SJSA1 (cell line): ENCODE measurements around the gene SAMD9L. TPM values are rescaled to one million over a fixed set of nuclear protein-coding genes. Genes with fewer than 3 reads are reported as not detected.

ENCODE experiments used
- DNase-seq, 2 experiments: peaks; one replicate each; pipeline ENCODE4 v3.0.0-alpha.2; 2015 to 2020; ENCODE audit warnings: low spot score in 2 of 2, low read depth in 1 of 2
- H3K27ac ChIP-seq: fragments of 250-450 bp; sonication (Bioruptor Pico); 2 replicates; pipeline ENCODE4 v1.5.1; 2020; ENCODE audit warnings: mild to moderate bottlenecking, moderate library complexity
- H3K27me3 ChIP-seq: fragments of 250-450 bp; sonication (Bioruptor Pico); replicated peaks from 2 replicates; pipeline ENCODE4 v1.5.1; 2020; ENCODE audit warnings: mild to moderate bottlenecking, moderate library complexity
- H3K36me3 ChIP-seq: fragments of 250-450 bp; sonication (Bioruptor Pico); 2 replicates; pipeline ENCODE4 v1.5.1; 2020; ENCODE audit warnings: mild to moderate bottlenecking
- H3K4me1 ChIP-seq: fragments of 250-450 bp; sonication (Bioruptor Pico); replicated peaks from 2 replicates; pipeline ENCODE4 v1.6.1; 2021; ENCODE audit warnings: mild to moderate bottlenecking
- H3K4me3 ChIP-seq: fragments of 250-450 bp; sonication (Bioruptor Pico); 2 replicates; pipeline ENCODE4 v1.5.1; 2020; ENCODE audit warnings: mild to moderate bottlenecking
- H3K9me3 ChIP-seq: fragments of 250-450 bp; sonication (Bioruptor Pico); replicated peaks from 2 replicates; pipeline ENCODE4 v1.5.1; 2020; ENCODE audit warnings: mild to moderate bottlenecking
- total RNA-seq: library from RNA; depleted of rRNA; stranded (reverse); fragments of >200 nt; shearing (Covaris generic); gene quantifications from 2 replicates; pipeline ENCODE4 v1.2.3, GENCODE V29; 2014

The SAMD9L gene
- total RNA-seq, 1 experiment from 2014 or later: 13.1 TPM

DNA sequence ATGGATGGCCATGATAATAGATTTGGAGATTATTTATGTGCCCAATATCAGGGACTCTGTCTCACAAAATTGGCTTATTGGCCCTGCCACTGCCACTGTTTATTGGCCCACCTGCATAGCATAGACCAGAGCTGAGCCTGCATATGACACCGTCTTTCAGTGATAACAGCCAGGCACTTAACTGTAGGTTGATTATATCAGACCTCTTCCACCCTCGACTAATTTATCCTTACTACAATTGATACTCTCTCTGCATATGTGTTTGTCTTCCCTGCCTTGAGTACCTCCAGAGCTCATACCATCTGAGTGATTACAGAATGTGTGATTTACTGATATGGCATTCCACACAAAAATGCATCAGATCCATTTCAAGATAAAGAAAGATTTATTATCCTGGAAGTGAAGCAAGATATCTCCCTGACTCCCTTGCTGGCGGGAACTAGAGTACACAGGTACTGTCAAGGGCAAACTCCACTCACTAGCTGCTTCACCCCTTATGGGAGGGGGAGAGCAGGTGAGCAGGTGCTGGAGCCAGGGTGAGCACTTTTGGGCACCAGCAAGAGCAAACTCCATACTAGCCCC is 13.1 kb upstream of the SAMD9L start:
- H3K9me3 ChIP-seq: 0 out of 2 replicates have a peak, but pooled peaks cover 3% of the 10 kb centered on the region
- DNase-seq: no peak
- peaks cover 9% of the 10 kb centered on the region for H3K4me1 ChIP-seq
- H3K4me3 ChIP-seq: no peak overlapping the region
- no peaks in the 10 kb centered on the region for H3K27me3 ChIP-seq
- H3K36me3 ChIP-seq: no peaks in the 10 kb centered on the region
- H3K27ac ChIP-seq: no peak overlapping the region

DNA sequence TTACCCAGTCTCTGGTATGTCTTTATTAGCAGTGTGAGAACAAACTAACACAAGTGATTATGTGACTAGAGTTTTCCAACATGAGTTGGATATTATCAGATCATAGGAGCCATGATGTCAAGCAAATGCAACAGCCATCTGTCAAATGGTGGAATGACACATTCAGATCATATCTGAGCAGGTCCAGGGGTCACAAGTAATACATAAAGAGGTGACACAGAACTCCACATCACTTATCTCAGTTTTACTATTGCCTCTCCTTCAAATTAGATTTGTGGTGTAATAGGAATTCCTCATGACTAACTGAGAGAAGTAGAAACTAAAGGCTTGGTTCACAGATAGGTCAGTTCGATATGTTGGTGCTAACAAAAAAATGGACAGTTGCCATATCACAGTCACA is 12.2 kb upstream of the SAMD9L start:
- Histone ChIP-seq H3K36me3 (no peaks in the 10 kb centered on the region), H3K27ac (no peak overlapping the region), H3K27me3 (no peaks in the 10 kb centered on the region), H3K4me1 (peaks cover 9% of the 10 kb centered on the region), H3K4me3 (no peak overlapping the region), H3K9me3 (0 out of 2 replicates have a peak, but pooled peaks cover 3% of the 10 kb centered on the region)
- no peak for DNase-seq

DNA sequence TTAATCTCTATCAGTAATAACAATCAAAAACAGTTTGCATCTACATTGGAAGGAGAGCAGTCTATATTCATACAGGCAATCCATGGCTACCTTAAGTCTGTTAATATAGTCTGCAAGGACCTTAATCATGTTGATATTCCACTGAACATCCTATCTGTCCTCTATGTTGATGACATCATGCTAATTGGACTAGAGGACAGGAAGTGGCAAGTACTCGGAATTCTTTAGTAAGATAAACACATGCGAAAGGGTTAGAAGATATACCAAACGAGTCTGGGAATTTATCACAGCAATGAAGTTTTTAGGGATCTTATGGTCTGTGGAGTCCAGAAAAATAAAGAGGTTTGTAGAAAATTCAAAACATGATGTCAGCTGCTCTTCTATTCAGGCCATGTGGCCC is 11.3 kb upstream of the SAMD9L start:
- peak in 1 of 2 experiments; percentile 18 for DNase-seq
- H3K4me1 ChIP-seq: peaks cover 9% of the 10 kb centered on the region
- H3K36me3 ChIP-seq: no peaks in the 10 kb centered on the region
- no peak overlapping the region for H3K4me3 ChIP-seq
- 0 out of 2 replicates have a peak, but pooled peaks cover 3% of the 10 kb centered on the region for H3K9me3 ChIP-seq
- peak overlapping the region; percentile 21; the same call in 1 of the 2 replicates for H3K27ac ChIP-seq
- no peaks in the 10 kb centered on the region for H3K27me3 ChIP-seq

DNA sequence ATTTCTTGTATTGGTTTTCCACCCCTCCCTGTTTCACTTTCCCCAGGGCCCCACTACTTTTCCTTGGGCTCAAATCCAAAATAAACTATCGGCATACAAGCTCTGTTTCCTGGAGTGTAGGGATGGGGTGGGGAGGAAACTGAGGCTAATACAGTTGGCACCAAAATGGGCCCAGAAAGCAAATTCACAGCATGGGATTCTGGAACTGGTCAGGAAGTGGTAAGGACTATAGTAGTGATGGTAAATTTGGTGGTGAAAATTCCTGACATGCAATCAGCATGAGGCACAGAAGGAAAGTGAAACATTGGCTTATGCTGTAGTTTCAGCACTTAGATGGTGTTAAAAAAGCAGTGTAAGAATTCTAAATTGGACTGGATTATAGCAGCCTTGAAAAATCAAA is 8.7 kb upstream of the SAMD9L start:
- Histone ChIP-seq H3K9me3 (0 out of 2 replicates have a peak, but pooled peaks cover 3% of the 10 kb centered on the region), H3K36me3 (no peaks in the 10 kb centered on the region), H3K27ac (no peak overlapping the region), H3K4me3 (no peak overlapping the region), H3K4me1 (peaks cover 9% of the 10 kb centered on the region), H3K27me3 (no peaks in the 10 kb centered on the region)
- no peak for DNase-seq

DNA sequence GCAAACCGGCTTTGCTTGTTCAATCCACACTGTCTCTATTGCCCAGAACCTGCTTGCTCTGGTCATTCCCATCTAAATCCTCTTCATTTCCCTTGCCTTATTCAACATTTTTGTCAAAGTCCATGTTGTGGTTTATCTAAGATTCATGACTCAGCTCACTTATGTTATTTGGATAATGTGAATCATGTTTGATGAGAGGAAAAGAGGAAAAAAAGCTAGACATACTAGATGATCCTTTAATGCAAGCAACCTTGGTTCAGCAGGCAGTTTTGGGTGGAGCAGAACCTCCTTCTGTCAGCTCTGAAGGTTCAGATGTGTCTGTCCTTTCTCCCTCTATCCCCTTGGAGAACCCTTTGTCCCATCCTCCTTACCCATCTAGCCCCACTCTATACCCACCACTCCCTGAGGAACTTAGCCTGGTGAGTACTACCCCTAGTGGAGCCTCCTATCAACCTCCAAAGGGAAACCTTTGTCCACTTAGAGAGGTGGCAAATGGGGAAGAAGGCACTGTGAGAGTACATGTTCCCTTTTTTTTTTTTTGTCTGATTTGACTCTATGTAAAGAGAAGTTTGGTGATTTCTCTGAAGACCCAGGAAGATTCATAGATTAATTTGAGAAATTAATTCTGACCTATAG is 2.1 kb upstream of the SAMD9L start:
- peaks cover 20% of the 10 kb centered on the region for H3K4me1 ChIP-seq
- peak in 1 of 2 experiments; percentile 48 for DNase-seq
- H3K9me3 ChIP-seq: no peaks in the 10 kb centered on the region
- H3K27me3 ChIP-seq: no peaks in the 10 kb centered on the region
- H3K27ac ChIP-seq: no peak overlapping the region
- no peaks in the 10 kb centered on the region for H3K36me3 ChIP-seq
- no peak overlapping the region for H3K4me3 ChIP-seq

DNA sequence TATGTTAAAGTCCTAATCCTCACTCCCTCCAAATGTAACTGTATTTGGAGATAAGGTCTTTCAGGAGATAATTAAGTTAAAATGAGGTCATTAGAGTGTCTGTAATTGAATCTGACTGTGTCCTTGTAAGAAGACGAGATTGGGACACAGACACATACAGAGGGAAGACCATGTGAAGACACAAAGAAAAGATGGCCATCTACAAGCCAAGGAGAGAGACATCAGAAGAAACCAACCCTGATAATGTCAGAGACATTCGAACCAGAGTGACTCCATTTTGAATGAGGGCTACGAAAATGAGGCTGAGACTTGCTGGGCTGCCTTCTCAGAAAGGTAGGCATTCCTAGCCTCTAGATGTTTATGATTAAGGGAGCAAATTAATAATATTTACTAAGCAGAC is 542 bp upstream of the SAMD9L start:
- H3K27me3 ChIP-seq: no peaks in the 10 kb centered on the region
- H3K36me3 ChIP-seq: peaks cover 10% of the 10 kb centered on the region
- DNase-seq: no peak
- H3K27ac ChIP-seq: peak overlapping the region; percentile 70
- peaks cover 20% of the 10 kb centered on the region for H3K4me1 ChIP-seq
- no peak overlapping the region; the same call in 1 of the 2 replicates for H3K4me3 ChIP-seq
- no peaks in the 10 kb centered on the region for H3K9me3 ChIP-seq

DNA sequence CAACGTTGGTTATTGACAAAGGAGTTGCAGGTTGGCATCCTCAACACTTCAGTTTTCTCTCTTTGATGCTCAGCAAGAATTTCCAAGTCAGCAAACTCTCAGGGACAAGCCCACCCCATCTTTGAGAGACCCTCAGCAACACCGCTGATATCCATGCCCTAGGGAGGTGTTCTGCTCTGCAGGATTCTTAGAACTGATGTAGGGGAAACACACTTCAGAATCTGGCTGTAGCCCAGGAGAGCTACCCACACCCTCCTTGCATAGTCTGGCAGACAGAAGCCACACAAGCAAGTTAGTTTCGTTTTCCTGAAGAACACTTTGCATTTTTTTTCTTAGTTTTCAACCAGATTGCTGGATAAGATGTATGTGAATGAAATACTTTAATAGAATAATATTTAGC is 822 bp downstream of the SAMD9L start:
- DNase-seq: peak; percentile 46 to 60
- H3K36me3 ChIP-seq: peaks cover 20% of the 10 kb centered on the region
- H3K9me3 ChIP-seq: no peaks in the 10 kb centered on the region
- H3K4me3 ChIP-seq: peak overlapping the region; percentile 33
- no peaks in the 10 kb centered on the region for H3K27me3 ChIP-seq
- H3K4me1 ChIP-seq: peaks cover 20% of the 10 kb centered on the region
- peak overlapping the region; percentile 70 for H3K27ac ChIP-seq

DNA sequence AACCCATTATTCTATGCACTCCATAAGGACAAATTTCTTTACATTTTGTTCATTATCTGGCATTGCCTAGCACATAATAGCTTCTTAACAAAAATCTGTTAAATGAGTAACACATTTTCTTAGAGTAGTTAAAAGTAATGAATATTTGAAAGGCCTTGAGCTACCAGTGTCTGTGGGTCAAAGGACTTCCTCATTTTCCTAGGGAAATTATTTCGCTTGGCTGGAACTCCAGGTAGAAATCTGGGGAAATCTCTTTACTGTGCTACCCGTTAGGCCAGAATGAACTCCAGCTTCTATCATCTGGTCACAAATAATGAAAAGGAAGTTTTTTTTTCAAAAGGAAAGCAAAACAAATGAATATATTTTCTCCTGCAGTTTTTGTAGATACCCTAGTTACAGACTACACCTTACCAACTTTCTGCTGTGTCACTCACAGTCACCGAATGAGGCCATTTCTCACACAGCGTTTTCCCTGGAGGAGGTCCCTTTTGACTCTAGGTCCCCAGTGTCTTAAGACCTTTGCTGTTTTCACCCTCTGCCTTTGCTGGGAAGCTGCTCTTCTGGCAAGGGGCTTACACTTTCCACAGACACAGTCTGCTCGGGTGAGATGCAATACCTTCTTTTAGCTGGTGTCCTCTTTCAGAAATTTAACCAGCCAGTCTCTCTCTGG is 1.6 kb downstream of the SAMD9L start:
- H3K27me3 ChIP-seq: no peaks in the 10 kb centered on the region
- H3K4me3 ChIP-seq: peak overlapping the region; percentile 33
- no peaks in the 10 kb centered on the region for H3K9me3 ChIP-seq
- peaks cover 20% of the 10 kb centered on the region for H3K4me1 ChIP-seq
- H3K36me3 ChIP-seq: peaks cover 24% of the 10 kb centered on the region
- peak in 1 of 2 experiments; percentile 3 for DNase-seq
- no peak overlapping the region for H3K27ac ChIP-seq

DNA sequence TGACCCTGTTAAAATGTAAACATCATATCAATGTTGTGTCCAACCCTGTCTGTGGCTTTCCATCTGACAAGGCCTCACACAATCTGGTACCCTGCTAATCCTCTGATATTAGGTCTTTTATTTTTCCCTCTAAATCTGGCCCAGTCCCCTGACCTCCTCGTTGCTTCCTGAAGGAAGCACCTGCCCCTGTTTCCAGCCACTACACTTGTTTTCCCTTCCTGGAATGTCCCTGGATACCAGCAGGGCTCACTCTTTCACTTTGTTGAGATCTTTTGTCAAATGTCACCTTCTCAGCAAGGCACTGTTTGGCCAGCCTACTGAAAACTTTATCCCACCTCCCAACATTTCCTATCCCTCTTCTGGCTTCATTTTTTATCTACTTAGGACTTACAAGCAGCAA is 2.1 kb downstream of the SAMD9L start:
- Histone ChIP-seq H3K9me3 (no peaks in the 10 kb centered on the region), H3K36me3 (peaks cover 24% of the 10 kb centered on the region), H3K27me3 (no peaks in the 10 kb centered on the region), H3K27ac (no peak overlapping the region), H3K4me3 (no peak overlapping the region), H3K4me1 (peaks cover 20% of the 10 kb centered on the region)
- DNase-seq: no peak

DNA sequence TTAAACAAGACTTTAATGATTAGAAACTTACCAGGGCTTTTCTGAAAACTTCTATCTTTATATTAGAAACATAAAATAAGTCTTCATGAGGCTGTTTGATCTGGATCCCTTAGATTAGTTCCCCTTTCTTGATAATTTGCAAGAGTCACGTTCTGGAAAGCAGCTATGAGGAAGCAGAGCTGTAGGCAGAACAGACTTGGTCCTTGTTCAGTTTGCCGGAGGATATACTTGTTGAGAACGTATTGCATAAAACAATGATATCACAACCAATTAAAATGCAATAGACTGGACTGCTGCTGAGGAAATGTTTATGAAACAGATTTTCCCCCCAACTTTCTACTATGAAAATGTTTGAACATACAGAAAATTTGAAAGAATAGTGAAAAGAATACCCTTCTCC is 2.8 kb downstream of the SAMD9L start:
- Histone ChIP-seq H3K4me3 (no peak overlapping the region), H3K27ac (no peak overlapping the region), H3K4me1 (peaks cover 18% of the 10 kb centered on the region), H3K36me3 (peaks cover 24% of the 10 kb centered on the region), H3K9me3 (no peaks in the 10 kb centered on the region), H3K27me3 (no peaks in the 10 kb centered on the region)
- no peak for DNase-seq

DNA sequence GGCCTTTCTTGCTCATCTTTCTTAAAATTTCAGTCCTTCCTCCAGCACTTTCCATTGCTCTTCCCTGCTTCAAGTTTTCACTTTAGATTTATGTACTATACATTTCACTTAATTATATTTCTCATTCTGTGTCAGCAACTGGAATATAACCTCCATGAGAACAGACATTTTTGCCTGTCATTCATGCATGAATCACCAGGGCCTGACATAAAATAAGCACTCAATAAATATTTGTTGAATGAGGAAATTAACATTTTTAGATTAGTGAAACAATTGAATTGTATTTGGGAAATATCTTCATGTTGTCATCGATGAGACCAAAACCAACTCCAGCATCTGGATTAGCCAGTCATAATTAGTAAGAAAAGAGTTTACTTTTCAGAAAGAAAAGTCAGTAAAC is 6.1 kb downstream of the SAMD9L start:
- no peak overlapping the region for H3K4me3 ChIP-seq
- H3K36me3 ChIP-seq: peaks cover 32% of the 10 kb centered on the region
- no peak for DNase-seq
- no peaks in the 10 kb centered on the region for H3K27me3 ChIP-seq
- H3K27ac ChIP-seq: no peak overlapping the region
- H3K4me1 ChIP-seq: 0 out of 2 replicates have a peak, but pooled peaks cover 4% of the 10 kb centered on the region
- no peaks in the 10 kb centered on the region for H3K9me3 ChIP-seq

DNA sequence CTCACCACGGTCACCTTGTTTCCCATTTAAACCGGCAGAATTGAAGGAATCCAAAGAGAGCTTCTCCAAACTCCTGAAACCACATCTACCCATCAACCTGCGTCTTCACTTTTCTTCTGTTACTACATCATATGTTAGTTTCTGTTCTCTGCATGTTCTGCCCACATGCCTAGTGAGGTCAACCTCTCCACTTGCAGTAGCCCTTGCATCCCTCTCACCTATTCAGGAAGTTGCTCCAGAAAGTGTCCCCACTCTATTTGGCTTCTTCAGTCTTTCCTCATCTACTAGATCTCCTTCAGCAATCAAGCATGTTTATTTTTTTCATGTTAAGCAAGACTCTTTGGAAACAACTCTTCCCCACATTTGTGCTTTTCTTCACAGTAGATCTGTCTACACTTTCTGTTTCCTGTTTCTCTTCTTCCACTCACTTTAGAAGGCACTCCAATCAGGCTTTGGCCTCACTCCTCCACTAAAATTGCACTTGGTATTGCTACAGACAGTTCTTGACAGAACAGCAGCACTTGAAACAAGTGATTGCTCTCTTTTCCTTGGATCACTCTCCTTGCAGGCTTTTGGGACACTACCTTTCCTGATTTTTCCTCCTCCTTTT is 7.5 kb downstream of the SAMD9L start:
- DNase-seq: no peak
- H3K36me3 ChIP-seq: peaks cover 32% of the 10 kb centered on the region
- H3K9me3 ChIP-seq: no peaks in the 10 kb centered on the region
- no peaks in the 10 kb centered on the region for H3K4me1 ChIP-seq
- H3K27ac ChIP-seq: no peak overlapping the region
- no peak overlapping the region for H3K4me3 ChIP-seq
- H3K27me3 ChIP-seq: no peaks in the 10 kb centered on the region

DNA sequence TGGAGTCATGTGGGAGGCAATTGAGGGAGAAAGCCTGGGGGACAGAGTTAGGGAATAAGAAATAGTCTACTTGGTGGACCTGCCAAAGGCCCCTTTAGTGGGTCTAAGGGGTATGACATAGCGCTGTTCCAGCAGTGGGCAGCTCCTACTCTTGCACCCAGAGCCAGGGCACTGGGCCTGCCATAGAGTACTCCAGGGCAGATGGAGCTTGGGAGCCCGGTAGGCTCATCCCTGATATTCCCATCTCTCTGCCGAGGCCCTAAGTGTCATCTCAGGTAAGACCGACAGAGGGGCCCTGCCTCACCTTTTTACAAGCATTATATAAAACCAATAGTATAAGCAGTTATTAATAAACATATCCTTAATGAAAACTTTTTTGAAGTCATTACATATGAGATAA is 9.6 kb downstream of the SAMD9L start:
- H3K27me3 ChIP-seq: no peaks in the 10 kb centered on the region
- peaks cover 38% of the 10 kb centered on the region for H3K36me3 ChIP-seq
- no peaks in the 10 kb centered on the region for H3K4me1 ChIP-seq
- H3K27ac ChIP-seq: no peak overlapping the region
- no peak overlapping the region for H3K4me3 ChIP-seq
- DNase-seq: no peak
- H3K9me3 ChIP-seq: no peaks in the 10 kb centered on the region

DNA sequence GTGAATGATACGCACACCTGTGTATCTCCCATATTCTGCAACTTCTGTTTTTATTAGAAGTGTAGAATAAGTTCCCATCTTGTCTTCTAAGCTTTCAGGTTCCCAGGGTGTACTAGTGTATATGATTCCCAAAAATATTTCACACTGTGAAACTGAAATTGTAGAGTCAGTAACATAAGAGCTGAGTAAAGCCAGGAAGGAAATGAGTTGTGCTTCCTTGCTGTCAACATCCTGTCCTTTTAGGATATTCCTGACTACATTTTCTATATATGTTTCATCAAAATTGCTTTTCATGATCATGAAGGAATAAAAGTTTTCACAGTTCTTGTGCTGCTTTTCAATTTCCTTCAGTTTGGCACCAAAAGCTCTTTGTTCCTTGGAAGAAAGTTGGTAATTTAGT is 15.2 kb downstream of the SAMD9L start:
- DNase-seq: no peak
- H3K4me1 ChIP-seq: no peaks in the 10 kb centered on the region
- no peaks in the 10 kb centered on the region; the same call in 1 of the 2 replicates for H3K27me3 ChIP-seq
- peaks cover 23% of the 10 kb centered on the region for H3K36me3 ChIP-seq
- no peak overlapping the region for H3K27ac ChIP-seq
- H3K4me3 ChIP-seq: no peak overlapping the region
- H3K9me3 ChIP-seq: no peaks in the 10 kb centered on the region
